GM23248 (cell line): ENCODE results near the gene MUC3A. TPM values are rescaled to one million over a fixed set of nuclear protein-coding genes. Genes with fewer than 3 reads are reported as not detected.
A peak's percentile ranks its signal among the peaks of the same experiment; 100 is the strongest.

Source experiments
- DNase-seq: peaks from one replicate; pipeline ENCODE4 v3.0.0-alpha.2; 2015
- H2AFZ ChIP-seq: fragments of 200-600 bp; sonication (generic); 2 replicates; pipeline ENCODE4 v1.6.1; 2016; ENCODE audit warnings: antibody characterized with exemption
- H3F3A ChIP-seq: fragments of 200-600 bp; sonication (generic); 2 replicates; pipeline ENCODE4 v1.6.1; 2016; ENCODE audit warnings: mild to moderate bottlenecking, antibody characterized with exemption, mixed run types; ENCODE audit not compliant: insufficient read depth
- H3K27ac ChIP-seq: fragments of 200-600 bp; sonication (generic); 2 replicates; pipeline ENCODE4 v1.5.1; 2016; ENCODE audit warnings: mild to moderate bottlenecking
- H3K27me3 ChIP-seq: fragments of 200-600 bp; sonication (generic); replicated peaks from 2 replicates; pipeline ENCODE4 v1.6.1; 2016; ENCODE audit warnings: mild to moderate bottlenecking; ENCODE audit not compliant: insufficient read depth
- H3K36me3 ChIP-seq: fragments of 200-600 bp; sonication (generic); 2 replicates; pipeline ENCODE4 v1.6.1; 2016; ENCODE audit warnings: low read depth, mild to moderate bottlenecking
- H3K4me1 ChIP-seq: fragments of 200-600 bp; sonication (generic); 2 replicates; pipeline ENCODE4 v1.6.1; 2016; ENCODE audit warnings: mild to moderate bottlenecking; ENCODE audit not compliant: insufficient read depth
- H3K4me2 ChIP-seq: fragments of 200-600 bp; sonication (generic); one replicate; pipeline ENCODE4 v1.6.1; 2016; ENCODE audit warnings: mild to moderate bottlenecking; ENCODE audit not compliant: unreplicated experiment
- H3K4me3 ChIP-seq: fragments of 200-600 bp; sonication (generic); 2 replicates; pipeline ENCODE4 v1.5.1; 2016; ENCODE audit warnings: mild to moderate bottlenecking
- H3K79me2 ChIP-seq: fragments of 200-600 bp; sonication (generic); 2 replicates; pipeline ENCODE4 v1.6.1; 2016; ENCODE audit warnings: mild to moderate bottlenecking; ENCODE audit not compliant: insufficient read depth
- H3K9ac ChIP-seq: fragments of 200-600 bp; sonication (generic); 2 replicates; pipeline ENCODE4 v1.6.1; 2016; ENCODE audit warnings: mild to moderate bottlenecking
- H3K9me2 ChIP-seq: fragments of 200-600 bp; sonication (generic); 2 replicates; pipeline ENCODE4 v1.6.1; 2016; ENCODE audit warnings: mixed run types, mild to moderate bottlenecking, moderate library complexity; ENCODE audit not compliant: insufficient read depth
- H3K9me3 ChIP-seq: fragments of 200-600 bp; sonication (generic); one replicate; pipeline ENCODE4 v1.6.1; 2017; ENCODE audit warnings: low read depth
- H4K20me1 ChIP-seq: fragments of 200-600 bp; sonication (generic); 2 replicates; pipeline ENCODE4 v1.6.0; 2016; ENCODE audit not compliant: insufficient read depth
- EZH2 ChIP-seq: fragments of 200-600 bp; sonication (generic); IDR thresholded peaks from 2 replicates; pipeline ENCODE4 v1.6.1; 2018; ENCODE audit warnings: antibody characterized with exemption, mild to moderate bottlenecking; ENCODE audit not compliant: insufficient read depth, poor library complexity, severe bottlenecking
- EZH2phosphoT487 ChIP-seq: fragments of 200-600 bp; sonication (generic); IDR thresholded peaks from 2 replicates; pipeline ENCODE4 v1.6.1; 2018; ENCODE audit warnings: antibody characterized with exemption, moderate library complexity, mild to moderate bottlenecking, low read depth; ENCODE audit not compliant: insufficient read depth
- WGBS, 2 experiments: methylation state at CpG; one replicate each; pipeline ENCODE4 v1.1.6; 2015 to 2017; ENCODE audit warnings: low lambda C conversion rate in 2 of 2, low coverage in 1 of 2; ENCODE audit errors: missing lambda C conversion rate in 2 of 2; 5-methylcytosine and 5-hydroxymethylcytosine counted together
- in situ Hi-C: fragments of 300-500 bp; cut with MboI; formaldehyde crosslinking; loops from 2 replicates; pipeline ENCODE4 v1.15.0; 2020
- polyA plus RNA-seq: library from polyadenylated mRNA; unstranded; fragments of >200 nt; fragmentation: Nextera tagmentation; extraction: Ambion mirVana; gene quantifications from 2 replicates; pipeline ENCODE4 v1.2.1, GENCODE V29; 2016
- total RNA-seq: library from RNA; depleted of rRNA; stranded (reverse); fragments of >200 nt; shearing (Covaris generic); gene quantifications from 2 replicates; pipeline ENCODE4 v1.2.3, GENCODE V29; 2014

The MUC3A gene
- total and polyA plus RNA-seq, 2 experiments from 2014 or later = not detected

GRCh38 chr7:100968031-100968430 lies 18.7 kb downstream of the MUC3A start:
- peaks cover 62% of the 10 kb centered on the region for H3K27me3 ChIP-seq
- H3K9ac ChIP-seq = no peak overlapping the region
- no peaks in the 10 kb centered on the region for H3F3A ChIP-seq
- DNase-seq = no peak
- in situ Hi-C loops = no loop called here
- H3K79me2 ChIP-seq = no peaks in the 10 kb centered on the region
- H3K9me3 ChIP-seq = no peaks in the 10 kb centered on the region
- TF ChIP-seq EZH2 (no peak), EZH2phosphoT487 (no peak)
- 1 to 2% methylated on average over 4 to 6 of the region's 6 CpGs for WGBS, 2 experiments
- no peak overlapping the region for H3K4me2 ChIP-seq
- H2AFZ ChIP-seq = no peak overlapping the region
- H3K27ac ChIP-seq = no peak overlapping the region
- no peak overlapping the region for H3K4me3 ChIP-seq
- H4K20me1 ChIP-seq = no peaks in the 10 kb centered on the region
- H3K4me1 ChIP-seq = no peaks in the 10 kb centered on the region
- H3K9me2 ChIP-seq = no peaks in the 10 kb centered on the region
- H3K36me3 ChIP-seq = no peaks in the 10 kb centered on the region

- TF ChIP-seq EZH2 (no peak), EZH2phosphoT487 (no peak)
- Histone ChIP-seq H3K27me3 (peaks cover 56% of the 10 kb centered on the region), H3K9me2 (no peaks in the 10 kb centered on the region), H3K4me1 (no peaks in the 10 kb centered on the region), H3K4me2 (no peak overlapping the region), H3F3A (no peaks in the 10 kb centered on the region), H4K20me1 (no peaks in the 10 kb centered on the region), H2AFZ (no peak overlapping the region), H3K9me3 (no peaks in the 10 kb centered on the region), H3K36me3 (no peaks in the 10 kb centered on the region), H3K79me2 (no peaks in the 10 kb centered on the region), H3K4me3 (no peak overlapping the region), H3K27ac (no peak overlapping the region), H3K9ac (no peak overlapping the region)
- in situ Hi-C loops = no loop called here
- 1 to 13% methylated on average over 3 of the region's 3 CpGs for WGBS, 2 experiments
- peak; percentile 13 for DNase-seq
Observed at GRCh38 chr7:100968650-100969049, 19.3 kb downstream of the MUC3A start.

DNA sequence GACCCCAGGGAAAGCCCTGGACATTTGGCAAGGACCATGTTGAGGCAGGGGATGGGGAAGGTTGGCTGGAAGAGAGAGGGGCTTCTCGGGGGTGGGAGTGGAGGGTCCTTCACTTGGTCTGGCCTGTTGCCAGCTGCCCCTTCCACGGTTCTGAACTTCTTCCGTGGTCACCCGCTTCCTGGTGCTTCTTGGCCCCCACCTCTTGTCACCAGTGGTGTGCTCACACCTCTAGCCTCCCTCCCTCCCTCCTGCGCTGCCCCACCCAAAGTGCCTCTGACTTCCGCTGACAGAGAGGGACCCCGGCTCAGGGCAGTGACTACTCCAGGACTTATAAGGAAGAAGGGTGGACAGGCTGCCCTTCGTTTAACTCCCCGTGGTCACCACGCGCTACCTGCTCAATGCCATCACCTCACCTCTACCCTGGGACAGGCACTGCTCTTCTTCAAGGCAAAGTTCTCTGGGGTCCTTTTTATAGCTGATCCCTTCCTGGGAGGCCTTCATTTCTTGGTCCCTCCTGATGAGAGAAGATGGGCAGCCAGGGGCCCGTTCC lies 19.8 kb downstream of the MUC3A start, which contains the start of gene MUC12:
TSS of gene MUC12 (plus strand) at position 500 of the 550 bp plus-strand sequence. CDS start 58 bp downstream, outside the sequence.
- Histone ChIP-seq H2AFZ (no peak within 1 kb of the TSS), H3K9me3 (no peaks in the 10 kb centered on the region), H3K27ac (no peak within 1 kb of the TSS), H3K9ac (no peak within 1 kb of the TSS), H3F3A (no peaks in the 10 kb centered on the region), H3K4me3 (no peak within 1 kb of the TSS), H3K4me1 (no peaks in the 10 kb centered on the region), H3K79me2 (no peaks in the 10 kb centered on the region), H3K36me3 (no peaks in the 10 kb centered on the region), H3K9me2 (no peaks in the 10 kb centered on the region), H3K4me2 (no peak within 1 kb of the TSS), H3K27me3 (peaks cover 51% of the 10 kb centered on the region), H4K20me1 (no peaks in the 10 kb centered on the region)
- TF ChIP-seq EZH2phosphoT487 (no peak), EZH2 (no peak)
- in situ Hi-C loops = no loop called here
- DNase-seq = no peak
- 41 to 51% methylated on average over 9 to 12 of the region's 12 CpGs for WGBS, 2 experiments

- H3K27me3 ChIP-seq = peaks cover 34% of the 10 kb centered on the region
- no peaks in the 10 kb centered on the region for H4K20me1 ChIP-seq
- no peaks in the 10 kb centered on the region for H3K9me3 ChIP-seq
- DNase-seq = no peak
- H3K9ac ChIP-seq = no peak overlapping the region
- H3K27ac ChIP-seq = no peak overlapping the region
- in situ Hi-C loops = no loop called here
- H3K79me2 ChIP-seq = no peaks in the 10 kb centered on the region
- H2AFZ ChIP-seq = no peak overlapping the region
- no peaks in the 10 kb centered on the region for H3F3A ChIP-seq
- no peaks in the 10 kb centered on the region for H3K4me1 ChIP-seq
- WGBS, 2 experiments = 43 to 45% methylated on average over 14 of the region's 14 CpGs
- no peak for TF ChIP-seq EZH2phosphoT487
- no peaks in the 10 kb centered on the region for H3K9me2 ChIP-seq
- H3K4me2 ChIP-seq = no peak overlapping the region
- H3K4me3 ChIP-seq = no peak overlapping the region
- H3K36me3 ChIP-seq = no peaks in the 10 kb centered on the region
Observed at GRCh38 chr7:100971111-100972001, 22.0 kb downstream of the MUC3A start.
